H1 (cell line): ENCODE results near the gene PPARA. TPM values are rescaled to one million over a fixed set of nuclear protein-coding genes. Genes with fewer than 3 reads are reported as not detected.

Experiments used
- CTCF ChIA-PET: fragments of 300-600 bp; sonication (Branson Sonifier 250); formaldehyde crosslinking; loops from one replicate; lab custom pipeline; 2021; ENCODE audit not compliant: partially characterized antibody; lab: Charles Lee
- POLR2A ChIA-PET: fragments of 300-600 bp; sonication (Branson Sonifier 250); formaldehyde crosslinking; loops from one replicate; lab custom pipeline; 2021; ENCODE audit warnings: inconsistent platforms; ENCODE audit not compliant: partially characterized antibody; lab: Charles Lee
- DNase-seq, 2 experiments: peaks; one replicate each; pipeline versions ENCODE4 v3.0.0 to v3.0.0-alpha.2; 2010 to 2022; ENCODE audit warnings: low spot score in 2 of 2, low read depth in 1 of 2, mixed read lengths in 1 of 2
- FAIRE-seq: peaks from 2 replicates; lab custom pipeline; 2011; peaks lifted over from hg19 to GRCh38; lab: Jason Lieb, UNC
- H2AFZ ChIP-seq: 2 replicates; pipeline ENCODE4 v1.8.1; 2012; ENCODE audit warnings: low read length, inconsistent platforms
- H2AK5ac ChIP-seq: 2 replicates; pipeline ENCODE4 v1.6.1; 2013; ENCODE audit warnings: low read depth, low read length
- H2BK120ac ChIP-seq: replicated peaks from 2 replicates; pipeline ENCODE3; 2013; ENCODE audit warnings: low read depth, low read length, inconsistent platforms
- H2BK12ac ChIP-seq: 2 replicates; pipeline ENCODE4 v1.6.1; 2013; ENCODE audit warnings: low read depth, low read length
- H2BK15ac ChIP-seq: 2 replicates; pipeline ENCODE4 v1.6.1; 2013; ENCODE audit warnings: low read length
- H2BK20ac ChIP-seq: 2 replicates; pipeline ENCODE4 v1.6.1; 2013; ENCODE audit warnings: low read length
- H2BK5ac ChIP-seq: 2 replicates; pipeline ENCODE4 v1.6.1; 2013; ENCODE audit warnings: low read depth, low read length
- H3K14ac ChIP-seq: 2 replicates; pipeline ENCODE4 v1.6.1; 2013; ENCODE audit warnings: inconsistent platforms; ENCODE audit not compliant: insufficient read length
- H3K18ac ChIP-seq: 2 replicates; pipeline ENCODE4 v1.6.1; 2013; ENCODE audit warnings: low read length; ENCODE audit errors: extremely low read depth
- H3K23ac ChIP-seq: 2 replicates; pipeline ENCODE4 v1.6.1; 2013; ENCODE audit warnings: inconsistent platforms; ENCODE audit not compliant: insufficient read length
- H3K23me2 ChIP-seq: 2 replicates; pipeline ENCODE4 v1.6.1; 2013; ENCODE audit warnings: low read depth, low read length
- H3K27ac ChIP-seq: 2 replicates; pipeline ENCODE4 v1.6.1; 2011; ENCODE audit warnings: low read depth, low read length, inconsistent platforms
- H3K27me3 ChIP-seq, 4 experiments: replicated peaks in 1 of 4; 1 replicate in 1 of 4; 2 replicates in 3 of 4; pipeline versions ENCODE4 v1.6.1 to v1.8.1; 2011 to 2013; ENCODE audit warnings: low read length in 3 of 4, mild to moderate bottlenecking in 3 of 4, inconsistent platforms in 2 of 4, mixed read lengths in 2 of 4, moderate library complexity in 1 of 4; ENCODE audit not compliant: control insufficient read depth in 3 of 4, insufficient read depth in 3 of 4; ENCODE audit errors: extremely low read depth in 1 of 4
- H3K36me3 ChIP-seq, 4 experiments: 2 replicates each; pipeline versions ENCODE4 v1.6.1 to v1.8.1; 2011 to 2013; ENCODE audit warnings: mild to moderate bottlenecking in 4 of 4, low read length in 3 of 4, moderate library complexity in 2 of 4, control low read depth in 1 of 4, inconsistent platforms in 1 of 4; ENCODE audit not compliant: insufficient read depth in 4 of 4, control insufficient read depth in 2 of 4
- H3K4ac ChIP-seq: replicated peaks from 2 replicates; pipeline ENCODE3; 2013; ENCODE audit warnings: low read length, low read depth, mixed read lengths, inconsistent platforms; ENCODE audit not compliant: insufficient read length
- H3K4me1 ChIP-seq, 4 experiments: replicated peaks in 1 of 4; 1 replicate in 1 of 4; 2 replicates in 3 of 4; pipeline versions ENCODE4 v1.6.1 to v1.8.1; 2011 to 2013; ENCODE audit warnings: low read length in 3 of 4, inconsistent platforms in 2 of 4, mixed read lengths in 1 of 4; ENCODE audit not compliant: insufficient read depth in 4 of 4, control insufficient read depth in 3 of 4
- H3K4me2 ChIP-seq, 2 experiments: 2 replicates each; pipeline versions ENCODE4 v1.6.1 to v1.8.1; 2011 to 2013; ENCODE audit warnings: low read depth in 2 of 2, low read length in 2 of 2, control low read depth in 1 of 2, inconsistent platforms in 1 of 2, mild to moderate bottlenecking in 1 of 2; ENCODE audit not compliant: insufficient read depth in 1 of 2
- H3K4me3 ChIP-seq, 4 experiments: fragments of 200-600, 300-600 bp in 1 of 4; sonication (generic), shearing (Covaris generic), sonication (Bioruptor Twin) in 1 of 4; 2 replicates each; pipeline versions ENCODE4 v1.5.1 to v1.8.1; 2011 to 2016; ENCODE audit warnings: low read length in 4 of 4, low read depth in 3 of 4, control low read depth in 2 of 4, inconsistent platforms in 2 of 4, mild to moderate bottlenecking in 2 of 4, mixed read lengths in 1 of 4, moderate library complexity in 1 of 4; ENCODE audit not compliant: insufficient read depth in 2 of 4; ENCODE audit errors: extremely low read depth in 1 of 4
- H3K56ac ChIP-seq: replicated peaks from 2 replicates; pipeline ENCODE3; 2013; ENCODE audit warnings: low read depth, mild to moderate bottlenecking, mixed read lengths, low read length, inconsistent platforms; ENCODE audit not compliant: insufficient read length
- H3K79me1 ChIP-seq: 2 replicates; pipeline ENCODE4 v1.6.1; 2013; ENCODE audit warnings: low read depth, low read length, control low read depth
- H3K79me2 ChIP-seq, 2 experiments: 2 replicates each; pipeline versions ENCODE4 v1.6.1 to v1.8.1; 2012 to 2013; ENCODE audit warnings: low read length in 2 of 2, mild to moderate bottlenecking in 2 of 2, inconsistent platforms in 1 of 2; ENCODE audit not compliant: insufficient read depth in 2 of 2, control insufficient read depth in 1 of 2
- H3K9ac ChIP-seq, 4 experiments: replicated peaks in 1 of 4; 1 replicate in 1 of 4; 2 replicates in 3 of 4; pipeline versions ENCODE4 v1.6.1 to v1.8.1; 2011 to 2013; ENCODE audit warnings: low read depth in 3 of 4, low read length in 3 of 4, control low read depth in 2 of 4, mild to moderate bottlenecking in 2 of 4, moderate library complexity in 2 of 4, inconsistent platforms in 1 of 4; ENCODE audit errors: extremely low read depth in 1 of 4
- H3K9me3 ChIP-seq, 2 experiments: 2 replicates each; pipeline versions ENCODE4 v1.6.1 to v1.8.1; 2012 to 2013; ENCODE audit warnings: mild to moderate bottlenecking in 2 of 2, moderate library complexity in 2 of 2, control low read depth in 1 of 2, inconsistent platforms in 1 of 2, low read depth in 1 of 2, low read length in 1 of 2, mixed read lengths in 1 of 2; ENCODE audit not compliant: insufficient read depth in 2 of 2
- H4K20me1 ChIP-seq, 2 experiments: replicated peaks in 1 of 2; 2 replicates each; pipeline versions ENCODE3 to v1.8.1; 2011 to 2013; ENCODE audit warnings: inconsistent platforms in 2 of 2, low read length in 2 of 2, mild to moderate bottlenecking in 1 of 2; ENCODE audit not compliant: insufficient read depth in 2 of 2, control insufficient read depth in 1 of 2
- H4K5ac ChIP-seq: 2 replicates; pipeline ENCODE4 v1.6.1; 2013; ENCODE audit warnings: low read length, low read depth, mixed read lengths, inconsistent platforms; ENCODE audit not compliant: insufficient read length
- H4K8ac ChIP-seq: 2 replicates; pipeline ENCODE4 v1.8.0; 2013; ENCODE audit warnings: mild to moderate bottlenecking, moderate library complexity, low read length, inconsistent platforms; ENCODE audit not compliant: insufficient read depth; ENCODE audit errors: extremely low read depth
- H4K91ac ChIP-seq: replicated peaks from 2 replicates; pipeline ENCODE3; 2013; ENCODE audit warnings: low read length, mixed read lengths, inconsistent platforms; ENCODE audit not compliant: insufficient read length
- EZH2 ChIP-seq: fragments of 200-600 bp; sonication (generic); IDR thresholded peaks from 2 replicates; pipeline ENCODE4 v1.7.1; 2012; ENCODE audit warnings: low read depth, mild to moderate bottlenecking, moderate library complexity, low read length, inconsistent platforms; ENCODE audit not compliant: severe bottlenecking
- TAF1 ChIP-seq: IDR thresholded peaks from 2 replicates; pipeline ENCODE4 v1.6.1; 2011; ENCODE audit warnings: mild to moderate bottlenecking, low read depth, low read length
- WGBS, 2 experiments: shearing (Covaris generic) in 1 of 2; methylation state at CpG; one replicate each; pipeline versions ENCODE4 v1.1.6 to v1.1.7; 2013 to 2015; ENCODE audit warnings: low lambda C conversion rate in 2 of 2, mixed read lengths in 2 of 2, inconsistent platforms in 1 of 2, low coverage in 1 of 2, missing lambda C conversion rate in 1 of 2; ENCODE audit not compliant: insufficient replicate concordance in 2 of 2, insufficient coverage in 1 of 2, insufficient read length in 1 of 2; ENCODE audit errors: extremely low coverage in 1 of 2, missing lambda C conversion rate in 1 of 2; 5-methylcytosine and 5-hydroxymethylcytosine counted together
- polyA plus RNA-seq, 7 experiments: library from polyadenylated mRNA; depleted of rRNA in 3 of 7; stranded (reverse) in 5 of 7; unstranded in 2 of 7; fragments of >200 nt in 5 of 7; fragments of 200-250 nt in 2 of 7; gene quantifications; 1 replicate in 5 of 7; 2 replicates in 1 of 7; 4 replicates in 1 of 7; pipeline versions ENCODE4 v1.2.1 to v1.2.3, GENCODE V29; 2011 to 2013; ENCODE audit warnings: missing spikeins in 2 of 7, mixed read lengths in 2 of 7
- total RNA-seq: library from RNA; stranded (reverse); fragmentation: NEBNext Ultra II Directional; extraction: Animal tissue kit (Norgen Biotek cat#: 25700); gene quantifications from 2 replicates; pipeline ENCODE4 v1.2.1, GENCODE V29; 2021

The PPARA gene
- total and polyA plus RNA-seq, 2 of the 8 experiments (the other 6 are each of a cell fraction or from before 2014, with no cell fraction given): 3.1 to 8.2 TPM

DNA sequence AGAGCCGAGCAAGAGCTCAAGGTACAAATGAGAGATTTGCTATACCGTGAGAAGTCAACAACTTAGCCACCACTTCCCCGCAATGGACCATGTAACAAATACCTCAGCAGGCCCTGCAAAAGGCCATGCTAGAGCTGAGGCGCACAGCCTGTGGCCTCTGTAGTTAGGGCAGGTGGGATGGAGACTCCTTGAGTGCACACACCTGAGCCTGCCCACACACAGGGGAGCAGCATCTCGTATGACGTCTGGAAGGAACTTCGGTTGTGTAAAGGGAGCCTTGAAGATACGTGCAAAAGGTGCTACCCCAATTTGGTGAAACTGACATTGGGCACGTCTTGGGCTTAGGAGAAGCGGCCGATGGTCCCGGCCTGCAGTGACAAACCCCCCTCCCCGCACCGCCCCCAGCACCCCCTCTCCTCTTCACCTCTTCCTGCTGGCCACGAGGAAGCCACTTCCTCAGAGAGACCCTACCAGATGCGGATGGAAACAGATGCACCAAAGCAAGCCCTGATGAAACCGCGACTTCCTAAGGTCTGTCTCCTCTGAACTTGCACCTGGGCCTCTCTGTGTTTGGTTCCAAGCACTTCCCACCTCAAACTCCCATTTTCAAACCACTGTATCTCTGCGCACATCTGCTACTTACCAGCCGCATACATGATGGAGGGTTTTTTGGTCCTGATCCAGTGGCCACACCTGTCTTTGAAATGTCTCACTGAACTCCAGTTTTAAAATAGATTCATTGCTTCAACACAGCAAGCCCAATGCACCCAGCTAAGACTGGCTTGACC is 89.1 kb downstream of the PPARA start:
- ChIA-PET POLR2A (interaction anchor here (0.9 kb wide), 1 partner anchor 28 kb away, joined by 3 read pairs; the partner anchor contains the start of gene TTC38), CTCF (interaction anchor here (1.1 to 1.4 kb wide), 2 partner anchors 67 to 161 kb away, joined by 3 to 4 read pairs; no protein-coding TSS in a partner anchor)
- H3K79me2 ChIP-seq: no peaks in the 10 kb centered on the region
- H3K4ac ChIP-seq: no peak overlapping the region
- no peaks in the 10 kb centered on the region for H3K23me2 ChIP-seq
- H3K27ac ChIP-seq: no peak overlapping the region
- no peak overlapping the region for H3K18ac ChIP-seq
- no peak overlapping the region for H3K4me3 ChIP-seq
- H3K14ac ChIP-seq: no peak overlapping the region
- TF ChIP-seq TAF1 (no peak), EZH2 (peak; percentile 26)
- H2BK120ac ChIP-seq: no peak overlapping the region
- H3K27me3 ChIP-seq: no peaks in the 10 kb centered on the region; a peak in 1 of 7 replicates
- H2BK5ac ChIP-seq: no peak overlapping the region; the same call in 1 of the 2 replicates
- H4K20me1 ChIP-seq: no peaks in the 10 kb centered on the region
- no peaks in the 10 kb centered on the region for H3K9me3 ChIP-seq
- H3K9ac ChIP-seq: no peak overlapping the region
- FAIRE-seq: no peak
- no peak overlapping the region for H3K56ac ChIP-seq
- H3K79me1 ChIP-seq: no peaks in the 10 kb centered on the region
- H4K8ac ChIP-seq: peak overlapping the region; percentile 65
- no peak overlapping the region for H2AFZ ChIP-seq
- no peak overlapping the region for H4K5ac ChIP-seq
- no peak for DNase-seq
- H3K36me3 ChIP-seq: no peaks in the 10 kb centered on the region; a peak in 1 of 8 replicates
- H2BK15ac ChIP-seq: no peak overlapping the region
- no peak overlapping the region for H2BK20ac ChIP-seq
- no peak overlapping the region for H2BK12ac ChIP-seq
- WGBS, 2 experiments: 92% methylated on average over 15 of the region's 20 CpGs; no CpG with 5 or more reads in 1 of the 2 experiments
- H3K4me2 ChIP-seq: no peak overlapping the region
- no peak overlapping the region for H3K23ac ChIP-seq
- no peak overlapping the region for H4K91ac ChIP-seq
- no peak overlapping the region for H2AK5ac ChIP-seq
- no peaks in the 10 kb centered on the region for H3K4me1 ChIP-seq
